Measurements from ENCODE around the gene DNAH6. TPM values are rescaled to one million over a fixed set of nuclear protein-coding genes. Genes with fewer than 3 reads are reported as not detected.

DNAH6 gene
- total RNA-seq, 4 donors from 2014 or later = 0.04 to 0.67 (median 0.27) TPM

DNA sequence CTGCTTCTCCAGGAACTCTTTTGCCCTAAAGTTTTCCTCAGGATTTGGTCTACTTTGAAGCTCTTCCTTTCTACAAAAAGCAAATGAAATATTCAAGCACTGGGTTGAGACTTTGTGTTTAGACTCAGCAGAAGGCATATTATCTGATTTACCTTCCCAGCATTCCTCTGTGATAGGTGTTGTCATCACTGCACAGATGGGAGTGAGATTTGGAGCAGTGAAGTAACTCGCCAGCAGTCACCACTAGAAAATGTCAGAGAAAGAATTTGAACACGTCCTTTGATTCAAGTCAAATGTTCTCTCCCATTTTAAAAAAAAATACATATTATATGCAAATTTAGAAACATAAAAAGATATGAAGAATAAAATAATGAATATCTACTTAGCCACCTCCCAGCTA, 112.2 kb downstream of the DNAH6 start:
- Histone ChIP-seq H3K4me3 (no peak overlapping the region), H3K27me3 (no peaks in the 10 kb centered on the region), H3K36me3 (no peaks in the 10 kb centered on the region), H3K4me1 (no peaks in the 10 kb centered on the region), H3K27ac (no peak overlapping the region), H3K9me3 (no peaks in the 10 kb centered on the region)
- no peak for ATAC-seq
- 93% methylated on average over 2 of the region's 2 CpGs for WGBS, 2 donors (ENCODE audit: low coverage in 1 of 2)
- TF ChIP-seq POLR2AphosphoS5 (IDR thresholded peaks at IDR 0.05) (no peak), POLR2A (IDR thresholded peaks at IDR 0.05) (no peak), CTCF (IDR thresholded peaks at IDR 0.05) (no peak), EP300 (IDR thresholded peaks at IDR 0.05) (no peak)

GRCh38 chr2:84629550-84629949, 113.3 kb downstream of the DNAH6 start:
- H3K27ac ChIP-seq = no peak overlapping the region
- no peaks in the 10 kb centered on the region for H3K27me3 ChIP-seq
- H3K4me1 ChIP-seq = no peaks in the 10 kb centered on the region
- ATAC-seq = no peak
- no peaks in the 10 kb centered on the region for H3K9me3 ChIP-seq
- TF ChIP-seq CTCF (IDR thresholded peaks at IDR 0.05) = no peak
- no peak for TF ChIP-seq POLR2AphosphoS5 (IDR thresholded peaks at IDR 0.05)
- no peak for TF ChIP-seq EP300 (IDR thresholded peaks at IDR 0.05)
- no peak for TF ChIP-seq POLR2A (IDR thresholded peaks at IDR 0.05)
- H3K36me3 ChIP-seq = no peaks in the 10 kb centered on the region
- H3K4me3 ChIP-seq = no peak overlapping the region

GRCh38 chr2:84631047-84631446, 114.7 kb downstream of the DNAH6 start:
- 27 to 32% methylated on average over 6 of the region's 6 CpGs for WGBS, 2 donors (ENCODE audit: low coverage in 1 of 2)
- no peak for ATAC-seq

DNA sequence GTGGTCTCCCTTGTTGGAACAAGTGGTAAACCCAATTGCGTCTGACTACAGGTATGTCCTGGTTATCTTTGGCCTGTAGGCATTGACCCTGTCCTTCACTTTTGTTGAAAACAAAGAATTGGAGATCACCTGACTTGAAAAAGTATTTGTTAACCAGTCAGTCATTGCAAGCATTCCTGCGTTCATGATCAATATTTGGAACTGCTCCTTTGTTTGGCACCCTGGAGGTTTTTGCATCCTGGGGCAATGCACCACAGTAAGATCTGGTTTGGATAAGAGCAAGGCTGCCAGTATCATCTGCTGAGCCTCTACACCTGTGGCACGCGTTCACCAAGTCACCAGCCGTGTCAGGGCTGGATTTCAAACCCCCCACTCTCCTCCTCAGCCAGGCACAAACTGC, 115.7 kb downstream of the DNAH6 start:
- Histone ChIP-seq H3K27ac (no peak overlapping the region), H3K9me3 (no peaks in the 10 kb centered on the region), H3K4me3 (no peak overlapping the region), H3K27me3 (no peaks in the 10 kb centered on the region), H3K4me1 (no peaks in the 10 kb centered on the region), H3K36me3 (no peaks in the 10 kb centered on the region)
- ATAC-seq = no peak
- TF ChIP-seq POLR2A (IDR thresholded peaks at IDR 0.05) (no peak), EP300 (IDR thresholded peaks at IDR 0.05) (no peak), CTCF (IDR thresholded peaks at IDR 0.05) (no peak), POLR2AphosphoS5 (IDR thresholded peaks at IDR 0.05) (no peak)
- 69 to 86% methylated on average over 2 to 4 of the region's 5 CpGs for WGBS, 2 donors (ENCODE audit: low coverage in 1 of 2)

More at GRCh38 chr2:84631047-84631446, 114.7 kb downstream of the DNAH6 start:
- Histone ChIP-seq H3K27ac (no peak overlapping the region), H3K36me3 (no peaks in the 10 kb centered on the region), H3K9me3 (no peaks in the 10 kb centered on the region), H3K27me3 (no peaks in the 10 kb centered on the region), H3K4me3 (no peak overlapping the region), H3K4me1 (no peaks in the 10 kb centered on the region)
- peak in 3 of 4 experiments; percentile 21 to 53 (median 25) for TF ChIP-seq CTCF (IDR thresholded peaks at IDR 0.05)
- no peak for TF ChIP-seq POLR2AphosphoS5 (IDR thresholded peaks at IDR 0.05)
- no peak for TF ChIP-seq EP300 (IDR thresholded peaks at IDR 0.05)

- H3K36me3 ChIP-seq = no peaks in the 10 kb centered on the region
- 58 to 80% methylated on average over 1 to 2 of the region's 2 CpGs for WGBS, 2 donors (ENCODE audit: low coverage in 1 of 2)
- H3K27me3 ChIP-seq = no peaks in the 10 kb centered on the region
- TF ChIP-seq POLR2AphosphoS5 (IDR thresholded peaks at IDR 0.05) (no peak), EP300 (IDR thresholded peaks at IDR 0.05) (no peak), CTCF (IDR thresholded peaks at IDR 0.05) (no peak), POLR2A (IDR thresholded peaks at IDR 0.05) (no peak)
- H3K9me3 ChIP-seq = no peaks in the 10 kb centered on the region
- H3K27ac ChIP-seq = no peak overlapping the region
- no peak for ATAC-seq
- no peak overlapping the region for H3K4me3 ChIP-seq
- H3K4me1 ChIP-seq = no peaks in the 10 kb centered on the region
Measured at GRCh38 chr2:84636080-84636971, 120.0 kb downstream of the DNAH6 start.

All from gastroesophageal sphincter (tissue), 4 donors.